Measurements from ENCODE around the gene VSTM2L. TPM values are rescaled to one million over a fixed set of nuclear protein-coding genes. Genes with fewer than 3 reads are reported as not detected.

Gene VSTM2L
- 55.1 TPM for total RNA-seq

GRCh38 chr20:37902504-37903313, at the start of gene VSTM2L:
Gene VSTM2L (plus strand): TSS chr20:37903127. CDS start chr20:37903351, 224 bp downstream.

Other genes with a start within 250 kb of the VSTM2L start
- 25.6 TPM for gene CTNNBL1, start 209.1 kb upstream of the VSTM2L start, total RNA-seq
- gene TTI1, start 130.3 kb downstream of the VSTM2L start, total RNA-seq: 27.2 TPM
- 36.7 TPM for gene RPRD1B, start 130.6 kb downstream of the VSTM2L start, total RNA-seq